ENCODE measurements around the gene CMTM8.

Gene CMTM8

GRCh38 chr3:32347343-32348125 is 109.1 kb downstream of the CMTM8 start:
- Histone ChIP-seq H3K9ac (no peak overlapping the region), H3K36me3 (ENCODE audit: insufficient read depth) (no peaks in the 10 kb centered on the region), H3K4me2 (no peak overlapping the region), H2AFZ (ENCODE audit: low read depth) (no peak overlapping the region), H4K20me1 (ENCODE audit: insufficient read depth) (no peaks in the 10 kb centered on the region), H3K4me1 (ENCODE audit: low read depth, poor library complexity, severe bottlenecking) (no peaks in the 10 kb centered on the region), H3K27me3 (ENCODE audit: insufficient read depth, low read depth) (no peaks in the 10 kb centered on the region), H3K79me2 (ENCODE audit: insufficient read depth, low read depth) (no peaks in the 10 kb centered on the region), H3K27ac (no peak overlapping the region), H3K4me3 (IDR thresholded peaks at IDR 0.05; ENCODE audit: insufficient read depth, low read depth, low read length) (no peak overlapping the region)
- no peak for TF ChIP-seq CTCF (conservative IDR thresholded peaks at IDR 0.05; ENCODE audit: low read depth, low read length)

GRCh38 chr3:32349184-32349583 is 110.7 kb downstream of the CMTM8 start:
- H3K36me3 ChIP-seq (ENCODE audit: insufficient read depth): no peaks in the 10 kb centered on the region
- no peak overlapping the region for H3K4me2 ChIP-seq
- H3K9ac ChIP-seq: no peak overlapping the region
- no peaks in the 10 kb centered on the region for H4K20me1 ChIP-seq (ENCODE audit: insufficient read depth)
- H3K27me3 ChIP-seq (ENCODE audit: insufficient read depth, low read depth): no peaks in the 10 kb centered on the region
- no peak overlapping the region for H3K27ac ChIP-seq
- no peak overlapping the region for H2AFZ ChIP-seq (ENCODE audit: low read depth)
- TF ChIP-seq CTCF (conservative IDR thresholded peaks at IDR 0.05; ENCODE audit: low read depth, low read length): no peak
- H3K4me3 ChIP-seq (IDR thresholded peaks at IDR 0.05; ENCODE audit: insufficient read depth, low read depth, low read length): no peak overlapping the region
- H3K79me2 ChIP-seq (ENCODE audit: insufficient read depth, low read depth): no peaks in the 10 kb centered on the region
- no peaks in the 10 kb centered on the region for H3K4me1 ChIP-seq (ENCODE audit: low read depth, poor library complexity, severe bottlenecking)

GRCh38 chr3:32352563-32352962 is 114.1 kb downstream of the CMTM8 start:
- Histone ChIP-seq H3K4me3 (IDR thresholded peaks at IDR 0.05; ENCODE audit: insufficient read depth, low read depth, low read length) (no peak overlapping the region), H3K79me2 (ENCODE audit: insufficient read depth, low read depth) (no peaks in the 10 kb centered on the region), H3K9ac (no peak overlapping the region), H3K4me2 (no peak overlapping the region), H3K27me3 (ENCODE audit: insufficient read depth, low read depth) (no peaks in the 10 kb centered on the region), H3K36me3 (ENCODE audit: insufficient read depth) (no peaks in the 10 kb centered on the region), H2AFZ (ENCODE audit: low read depth) (no peak overlapping the region), H4K20me1 (ENCODE audit: insufficient read depth) (no peaks in the 10 kb centered on the region), H3K4me1 (ENCODE audit: low read depth, poor library complexity, severe bottlenecking) (no peaks in the 10 kb centered on the region), H3K27ac (no peak overlapping the region)
- no peak for TF ChIP-seq CTCF (conservative IDR thresholded peaks at IDR 0.05; ENCODE audit: low read depth, low read length)

GRCh38 chr3:32353351-32353750 is 114.9 kb downstream of the CMTM8 start:
- Histone ChIP-seq H3K4me3 (IDR thresholded peaks at IDR 0.05; ENCODE audit: insufficient read depth, low read depth, low read length) (no peak overlapping the region), H3K4me2 (no peak overlapping the region), H4K20me1 (ENCODE audit: insufficient read depth) (no peaks in the 10 kb centered on the region), H2AFZ (ENCODE audit: low read depth) (no peak overlapping the region), H3K36me3 (ENCODE audit: insufficient read depth) (no peaks in the 10 kb centered on the region), H3K27me3 (ENCODE audit: insufficient read depth, low read depth) (no peaks in the 10 kb centered on the region), H3K27ac (no peak overlapping the region), H3K9ac (no peak overlapping the region), H3K4me1 (ENCODE audit: low read depth, poor library complexity, severe bottlenecking) (no peaks in the 10 kb centered on the region), H3K79me2 (ENCODE audit: insufficient read depth, low read depth) (no peaks in the 10 kb centered on the region)
- TF ChIP-seq CTCF (conservative IDR thresholded peaks at IDR 0.05; ENCODE audit: low read depth, low read length): no peak

All from KMS-11 (cell line).